ENCODE results near the gene GCNT2.

GRCh38 chr6:10609038-10609437 is 87.9 kb downstream of the GCNT2 start:
- TF ChIP-seq CTCF (conservative IDR thresholded peaks at IDR 0.05; ENCODE audit: low read depth, low read length) = no peak
- TF ChIP-seq EZH2 (IDR thresholded peaks at IDR 0.05; ENCODE audit: borderline replicate concordance, low read depth, low read length, poor library complexity, severe bottlenecking) = no peak
